HepG2 (cell line): ENCODE data around the gene ARL15. TPM values are rescaled to one million over a fixed set of nuclear protein-coding genes. Genes with fewer than 3 reads are reported as not detected.

ENCODE experiments used
- ATAC-seq: fragments of 200-7000 bp; cut with Tn5 transposase; 3 replicates; pipeline ENCODE4 v1.9.1; 2020; ENCODE audit warnings: mild to moderate bottlenecking, moderate library complexity
- BruUV-seq: library from RNA; stranded (reverse); fragments of 400-500 nt; replicated peaks from 2 replicates; lab custom pipeline; 2021; lab: Mats Ljungman, UMichigan
- CTCF ChIA-PET: fragments of 300-600 bp; formaldehyde crosslinking; extraction: SDS; loops from one replicate; lab custom pipeline; 2021; ENCODE audit warnings: low total read pairs, inconsistent platforms, low intra/inter-chr PET ratio; lab: Yijun Ruan, JAX
- POLR2A ChIA-PET: fragments of 350-600 bp; sonication (Branson Sonifier 250); formaldehyde crosslinking; loops from one replicate; lab custom pipeline; 2020; ENCODE audit warnings: antibody characterized with exemption, inconsistent platforms; lab: Yijun Ruan, JAX
- DNase-seq: peaks from one replicate; pipeline ENCODE4 v3.0.0-alpha.2; 2015; ENCODE audit warnings: low spot score
- FAIRE-seq: peaks from 3 replicates; lab custom pipeline; 2011; peaks lifted over from hg19 to GRCh38; lab: Jason Lieb, UNC
- H2AFZ ChIP-seq: one replicate; pipeline ENCODE4 v1.6.1; 2011; ENCODE audit warnings: low read length, inconsistent platforms
- H3K27ac ChIP-seq: fragments of 300-600 bp; 3 replicates; pipeline ENCODE4 v1.8.0; 2011; ENCODE audit warnings: mixed run types, mild to moderate bottlenecking, mixed read lengths, low read length, inconsistent platforms; ENCODE audit not compliant: insufficient read depth; ENCODE audit errors: extremely low read length
- H3K27me3 ChIP-seq, 2 experiments: fragments of 200-600 bp in 1 of 2; 2 replicates in 1 of 2; 3 replicates in 1 of 2; pipeline versions ENCODE4 v1.6.0 to v1.8.0; 2011; ENCODE audit warnings: low read length in 2 of 2, mild to moderate bottlenecking in 2 of 2, moderate library complexity in 2 of 2, inconsistent platforms in 1 of 2; ENCODE audit not compliant: insufficient read depth in 2 of 2, control insufficient read depth in 1 of 2
- H3K36me3 ChIP-seq, 2 experiments: fragments of 200-600 bp in 1 of 2; replicated peaks in 1 of 2; 2 replicates in 1 of 2; 3 replicates in 1 of 2; pipeline versions ENCODE4 v1.5.1 to v1.8.0; 2011; ENCODE audit warnings: low read length in 2 of 2, inconsistent platforms in 1 of 2; ENCODE audit not compliant: insufficient read depth in 2 of 2, control insufficient read depth in 1 of 2
- H3K4me1 ChIP-seq: 2 replicates; pipeline ENCODE4 v1.5.1; 2012; ENCODE audit warnings: low read length, inconsistent platforms; ENCODE audit not compliant: insufficient read depth
- H3K4me2 ChIP-seq: 2 replicates; pipeline ENCODE4 v1.6.0; 2011; ENCODE audit warnings: low read depth, low read length, inconsistent platforms
- H3K4me3 ChIP-seq, 3 experiments: fragments of 200-600 bp in 1 of 3; sonication (generic), shearing (Covaris generic) in 1 of 3; replicated peaks in 1 of 3; 2 replicates each; pipeline ENCODE4 v1.5.1; 2011 to 2016; ENCODE audit warnings: low read length in 3 of 3, inconsistent platforms in 2 of 3, low read depth in 2 of 3, mild to moderate bottlenecking in 2 of 3, control low read depth in 1 of 3, mixed read lengths in 1 of 3; ENCODE audit not compliant: insufficient read depth in 1 of 3
- H3K79me2 ChIP-seq: one replicate; pipeline ENCODE4 v1.6.1; 2011; ENCODE audit warnings: low read length, inconsistent platforms; ENCODE audit not compliant: insufficient read depth
- H3K9ac ChIP-seq: 2 replicates; pipeline ENCODE4 v1.6.0; 2011; ENCODE audit warnings: mild to moderate bottlenecking, low read depth, low read length, inconsistent platforms; ENCODE audit not compliant: insufficient read depth
- H3K9me3 ChIP-seq: 2 replicates; pipeline ENCODE4 v1.5.1; 2012; ENCODE audit warnings: mild to moderate bottlenecking, low read length
- H4K20me1 ChIP-seq: 2 replicates; pipeline ENCODE4 v1.6.0; 2011; ENCODE audit warnings: inconsistent platforms, mild to moderate bottlenecking, low read length, moderate library complexity; ENCODE audit not compliant: insufficient read depth
- CEBPZ ChIP-seq: IDR thresholded peaks from 2 replicates; pipeline ENCODE4 v1.6.1; 2012; ENCODE audit warnings: low read length, improper control_type of control experiment
- E2F2 ChIP-seq: sonication (generic); formaldehyde crosslinking; IDR thresholded peaks from 2 replicates; pipeline ENCODE4 v1.4.0; 2020; ENCODE audit warnings: missing genetic modification reagents, borderline replicate concordance
- HNRNPH1 ChIP-seq: fragments of 200-400 bp; formaldehyde crosslinking; optimal IDR thresholded peaks from 2 replicates; pipeline ENCODE3; 2017; ENCODE audit warnings: mild to moderate bottlenecking, low read depth, low read length
- MAFF ChIP-seq: IDR thresholded peaks from 2 replicates; pipeline ENCODE4 v1.6.1; 2011; ENCODE audit warnings: low read depth, low read length, improper control_type of control experiment
- NCOR1 ChIP-seq: fragments of 200-600 bp; sonication (generic); IDR thresholded peaks from 2 replicates; pipeline ENCODE4 v1.7.0; 2017; ENCODE audit warnings: antibody characterized with exemption, low read length, borderline replicate concordance
- NR2F1 ChIP-seq, 2 experiments: fragments of 450-650 bp in 1 of 2; formaldehyde crosslinking in 1 of 2; IDR thresholded peaks; 2 replicates each; pipeline versions ENCODE4 v1.5.0 to v1.6.1; 2016 to 2020; ENCODE audit warnings: mild to moderate bottlenecking in 1 of 2, missing compliant biosample characterization in 1 of 2, missing genetic modification reagents in 1 of 2, moderate library complexity in 1 of 2
- POLR2AphosphoS5 ChIP-seq: IDR thresholded peaks from 2 replicates; pipeline ENCODE4 v1.6.1; 2012; ENCODE audit warnings: low read depth, low read length
- SAFB2 ChIP-seq: sonication (generic); formaldehyde crosslinking; IDR thresholded peaks from 2 replicates; pipeline ENCODE4 v1.5.1; 2020; ENCODE audit warnings: missing genetic modification reagents, low read depth, mild to moderate bottlenecking, borderline replicate concordance
- SRY ChIP-seq: sonication (generic); formaldehyde crosslinking; IDR thresholded peaks from 2 replicates; pipeline ENCODE4 v1.8.0; 2022; ENCODE audit warnings: mild to moderate bottlenecking, missing genetic modification reagents
- ZKSCAN8 ChIP-seq: IDR thresholded peaks from 2 replicates; pipeline ENCODE4 v1.6.1; 2016; ENCODE audit warnings: borderline replicate concordance, missing genetic modification reagents, missing compliant biosample characterization
- ZNF784 ChIP-seq: sonication (generic); formaldehyde crosslinking; IDR thresholded peaks from 2 replicates; pipeline ENCODE4 v1.5.1; 2020; ENCODE audit warnings: missing genetic modification reagents, mild to moderate bottlenecking, borderline replicate concordance
- in situ Hi-C: cut with HindIII; loops from 2 replicates; pipeline ENCODE4 v1.10.0; 2017; ENCODE audit warnings: low pct_unique_long_range_greater_than_20kb; ENCODE audit not compliant: extremely low pct_ligation_motif_present
- intact Hi-C: fragments of 100-400 bp; cut with micrococcal nuclease; formaldehyde crosslinking; loops from one replicate; pipeline ENCODE4 v1.10.0; 2022; ENCODE audit not compliant: unreplicated experiment
- polyA plus RNA-seq, 8 experiments: library from polyadenylated mRNA; depleted of rRNA in 3 of 8; stranded (reverse) in 7 of 8; unstranded in 1 of 8; fragments of >200 nt; fragmentation: Illumina TruSeq in 4 of 8; extraction: Trizol in 4 of 8; gene quantifications; 2 replicates each; pipeline versions ENCODE4 v1.2.1 to v1.2.3, GENCODE V29; 2011 to 2016; ENCODE audit warnings: low read depth in 4 of 8, missing spikeins in 1 of 8, mixed read lengths in 1 of 8; ENCODE audit not compliant: insufficient read depth in 1 of 8
- total RNA-seq, 5 experiments: library from RNA; depleted of rRNA; stranded (reverse); fragments of >200 nt; fragmentation: Illumina TruSeq; extraction: Trizol; gene quantifications; 2 replicates each; pipeline ENCODE4 v1.2.3, GENCODE V29; 2016; ENCODE audit warnings: low read depth in 1 of 5
- TF ChIP-seq, protein P1 (sequence below): sonication (generic); formaldehyde crosslinking; IDR thresholded peaks from 2 replicates; pipeline ENCODE4 v1.5.0; 2020; ENCODE audit warnings: missing genetic modification reagents, mild to moderate bottlenecking, borderline replicate concordance

The ARL15 gene
- total and polyA plus RNA-seq, 2 of the 13 experiments (the other 11 are each of a cell fraction or from before 2014, with no cell fraction given): 2.5 to 7.7 TPM

- no peak for TF ChIP-seq E2F2 (CRISPR knock-in tag)
- no peak for TF ChIP-seq SRY
- TF ChIP-seq POLR2AphosphoS5: no peak
- no peak for TF ChIP-seq HNRNPH1
- no peak for TF ChIP-seq NCOR1
Measured at GRCh38 chr5:54197018-54197417, 113.4 kb downstream of the ARL15 start (continued).

DNA sequence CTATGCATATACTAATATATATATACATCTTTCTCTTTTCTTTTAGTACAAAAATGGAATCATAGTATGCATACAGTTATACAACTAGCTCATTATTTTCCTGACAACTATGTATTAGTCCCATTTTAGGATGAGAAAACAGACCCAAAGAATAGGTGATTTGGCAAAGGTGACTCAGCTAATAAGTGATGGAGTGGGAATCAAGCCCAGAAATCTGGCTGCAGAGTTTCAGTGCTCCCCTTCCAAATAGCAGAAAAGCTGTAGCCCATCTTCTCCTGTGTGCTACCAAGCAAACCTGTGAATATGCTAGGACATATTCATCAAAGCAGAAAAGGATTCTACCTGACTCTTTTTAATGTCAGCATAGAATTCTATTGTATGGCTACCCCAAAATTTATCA, 114.7 kb downstream of the ARL15 start:
- no TSS peak for BruUV-seq
- FAIRE-seq: no peak
- no peaks in the 10 kb centered on the region for H3K79me2 ChIP-seq
- no peak overlapping the region for H3K9ac ChIP-seq
- no peak for ATAC-seq
- in situ Hi-C loops (no loop called here), intact Hi-C loops (no loop called here)
- POLR2A ChIA-PET: no interaction called here
- no peak overlapping the region for H3K4me3 ChIP-seq
- H2AFZ ChIP-seq: no peak overlapping the region
- no peak overlapping the region for H3K4me2 ChIP-seq
- H3K27ac ChIP-seq: no peak overlapping the region
- no peaks in the 10 kb centered on the region for H3K9me3 ChIP-seq
- no peaks in the 10 kb centered on the region for H3K27me3 ChIP-seq
- no peaks in the 10 kb centered on the region for H4K20me1 ChIP-seq
- CTCF ChIA-PET: no interaction called here
- H3K36me3 ChIP-seq: no peaks in the 10 kb centered on the region
- no peaks in the 10 kb centered on the region for H3K4me1 ChIP-seq
- no peak for DNase-seq
- no peak for TF ChIP-seq ZKSCAN8 (CRISPR knock-in tag)
- no peak for TF ChIP-seq CEBPZ
- TF ChIP-seq NR2F1 (CRISPR knock-in tag; IDR thresholded peaks at IDR 0.05): no peak
- TF ChIP-seq, protein P1, sequence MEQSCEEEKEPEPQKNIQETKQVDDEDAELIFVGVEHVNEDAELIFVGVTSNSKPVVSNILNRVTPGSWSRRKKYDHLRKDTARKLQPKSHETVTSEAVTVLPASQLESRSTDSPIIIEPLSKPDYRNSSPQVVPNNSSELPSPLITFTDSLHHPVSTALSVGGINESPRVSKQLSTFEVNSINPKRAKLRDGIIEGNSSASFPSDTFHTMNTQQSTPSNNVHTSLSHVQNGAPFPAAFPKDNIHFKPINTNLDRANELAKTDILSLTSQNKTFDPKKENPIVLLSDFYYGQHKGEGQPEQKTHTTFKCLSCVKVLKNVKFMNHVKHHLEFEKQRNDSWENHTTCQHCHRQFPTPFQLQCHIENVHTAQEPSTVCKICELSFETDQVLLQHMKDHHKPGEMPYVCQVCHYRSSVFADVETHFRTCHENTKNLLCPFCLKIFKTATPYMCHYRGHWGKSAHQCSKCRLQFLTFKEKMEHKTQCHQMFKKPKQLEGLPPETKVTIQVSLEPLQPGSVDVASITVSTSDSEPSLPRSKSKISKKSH (CRISPR knock-in tag): no peak
- TF ChIP-seq ZNF784: no peak
- no peak for TF ChIP-seq SAFB2 (CRISPR knock-in tag)
- TF ChIP-seq MAFF: no peak
